ENCODE results near the gene CYLD. TPM values are rescaled to one million over a fixed set of nuclear protein-coding genes. Genes with fewer than 3 reads are reported as not detected.

CYLD gene
- total RNA-seq, 4 donors from 2014 or later, result 17.6 to 65.8 (median 45.1) TPM

DNA sequence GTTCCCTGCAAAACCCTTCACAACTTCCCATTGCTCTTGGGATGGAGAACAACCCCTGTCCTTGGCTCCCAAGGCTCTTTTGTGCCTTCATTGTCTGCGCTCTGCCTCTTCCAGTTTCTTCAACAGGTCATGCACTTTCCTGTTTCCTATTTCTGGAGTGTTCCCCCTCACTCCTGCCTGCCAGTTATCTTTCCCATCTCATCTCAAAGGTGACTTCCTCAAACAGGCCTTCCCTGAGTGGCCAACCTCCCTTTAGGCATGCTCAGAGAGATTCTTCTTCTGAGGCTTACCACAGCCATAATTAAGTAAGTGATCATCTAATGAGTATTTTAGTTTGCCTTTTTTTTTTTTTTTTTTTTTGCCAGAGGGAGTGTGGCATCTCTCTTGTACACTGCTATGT, 2.9 kb upstream of the CYLD start:
- intact Hi-C loops (cut with DNase I; ENCODE audit: low total_unique reads), result no loop called here
- Histone ChIP-seq H3K36me3 (no peaks in the 10 kb centered on the region), H3K4me3 (no peak overlapping the region), H3K9me3 (no peaks in the 10 kb centered on the region), H3K4me1 (peaks cover 0 to 6% of the 10 kb centered on the region in 2 donors), H3K27me3 (no peaks in the 10 kb centered on the region), H3K27ac (no peak overlapping the region)
- TF ChIP-seq, protein P1, sequence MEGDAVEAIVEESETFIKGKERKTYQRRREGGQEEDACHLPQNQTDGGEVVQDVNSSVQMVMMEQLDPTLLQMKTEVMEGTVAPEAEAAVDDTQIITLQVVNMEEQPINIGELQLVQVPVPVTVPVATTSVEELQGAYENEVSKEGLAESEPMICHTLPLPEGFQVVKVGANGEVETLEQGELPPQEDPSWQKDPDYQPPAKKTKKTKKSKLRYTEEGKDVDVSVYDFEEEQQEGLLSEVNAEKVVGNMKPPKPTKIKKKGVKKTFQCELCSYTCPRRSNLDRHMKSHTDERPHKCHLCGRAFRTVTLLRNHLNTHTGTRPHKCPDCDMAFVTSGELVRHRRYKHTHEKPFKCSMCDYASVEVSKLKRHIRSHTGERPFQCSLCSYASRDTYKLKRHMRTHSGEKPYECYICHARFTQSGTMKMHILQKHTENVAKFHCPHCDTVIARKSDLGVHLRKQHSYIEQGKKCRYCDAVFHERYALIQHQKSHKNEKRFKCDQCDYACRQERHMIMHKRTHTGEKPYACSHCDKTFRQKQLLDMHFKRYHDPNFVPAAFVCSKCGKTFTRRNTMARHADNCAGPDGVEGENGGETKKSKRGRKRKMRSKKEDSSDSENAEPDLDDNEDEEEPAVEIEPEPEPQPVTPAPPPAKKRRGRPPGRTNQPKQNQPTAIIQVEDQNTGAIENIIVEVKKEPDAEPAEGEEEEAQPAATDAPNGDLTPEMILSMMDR (IDR thresholded peaks at IDR 0.05), result no peak
- TF ChIP-seq POLR2A (IDR thresholded peaks at IDR 0.05), result no peak
- DNase-seq, result no peak

DNA sequence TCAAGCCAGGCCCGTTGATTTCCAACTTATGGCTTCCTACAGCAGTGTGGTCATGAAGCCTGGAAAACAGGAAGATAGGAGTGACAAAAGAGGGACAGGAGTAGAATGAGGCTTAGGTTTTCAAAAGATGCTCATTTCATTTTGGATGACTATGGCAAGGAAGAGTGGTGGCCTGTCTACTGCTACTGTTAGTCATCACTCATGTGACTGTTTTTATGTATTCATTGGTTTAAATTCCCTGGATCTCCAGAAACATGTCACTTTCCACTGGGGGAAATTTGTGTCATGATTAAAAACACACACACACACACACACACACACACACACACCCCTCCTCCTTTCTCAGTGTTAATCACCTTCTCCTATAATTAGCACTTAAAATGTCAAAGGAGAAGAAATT, 1.1 kb upstream of the CYLD start:
- DNase-seq, result no peak
- TF ChIP-seq, protein P1 (IDR thresholded peaks at IDR 0.05), result no peak
- TF ChIP-seq POLR2A (IDR thresholded peaks at IDR 0.05), result no peak
- no peak overlapping the region for H3K27ac ChIP-seq
- intact Hi-C loops (cut with DNase I; ENCODE audit: low total_unique reads), result no loop called here
- H3K27me3 ChIP-seq, result no peaks in the 10 kb centered on the region
- H3K9me3 ChIP-seq, result no peaks in the 10 kb centered on the region
- no peaks in the 10 kb centered on the region for H3K36me3 ChIP-seq
- no peak overlapping the region for H3K4me3 ChIP-seq
- peaks cover 0 to 6% of the 10 kb centered on the region in 2 donors for H3K4me1 ChIP-seq

DNA sequence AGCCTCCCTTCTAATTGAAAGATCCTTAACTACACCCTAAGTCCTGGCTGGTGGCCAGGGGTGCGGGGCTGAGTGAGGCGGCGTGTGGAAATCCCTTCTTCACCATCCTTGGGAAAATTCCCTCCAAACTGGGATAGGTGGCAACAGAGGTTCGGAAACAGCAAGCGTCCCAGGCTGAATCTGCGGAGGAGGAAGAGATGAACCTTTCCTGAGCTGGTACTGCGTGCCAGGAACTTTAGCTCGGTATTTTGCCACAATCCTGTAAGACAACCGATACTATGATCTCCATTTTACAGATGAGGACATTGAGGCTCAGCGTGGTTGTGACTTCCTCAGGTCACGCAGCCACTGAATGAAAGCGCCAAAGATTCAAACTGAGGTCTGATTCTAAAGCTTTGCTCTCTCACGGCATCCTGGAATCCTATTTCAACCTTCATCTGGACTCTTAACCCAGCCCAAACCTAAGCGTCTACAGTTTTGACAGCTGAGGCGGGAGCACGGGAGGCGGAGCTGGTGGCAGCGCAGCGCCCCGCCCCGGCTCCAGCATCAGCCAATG, 583 bp upstream of the CYLD start:
- peak; percentile 35 to 41 for DNase-seq
- peak overlapping the region; percentile 72 to 74 for H3K27ac ChIP-seq
- peaks cover 0 to 6% of the 10 kb centered on the region in 2 donors for H3K4me1 ChIP-seq

DNA sequence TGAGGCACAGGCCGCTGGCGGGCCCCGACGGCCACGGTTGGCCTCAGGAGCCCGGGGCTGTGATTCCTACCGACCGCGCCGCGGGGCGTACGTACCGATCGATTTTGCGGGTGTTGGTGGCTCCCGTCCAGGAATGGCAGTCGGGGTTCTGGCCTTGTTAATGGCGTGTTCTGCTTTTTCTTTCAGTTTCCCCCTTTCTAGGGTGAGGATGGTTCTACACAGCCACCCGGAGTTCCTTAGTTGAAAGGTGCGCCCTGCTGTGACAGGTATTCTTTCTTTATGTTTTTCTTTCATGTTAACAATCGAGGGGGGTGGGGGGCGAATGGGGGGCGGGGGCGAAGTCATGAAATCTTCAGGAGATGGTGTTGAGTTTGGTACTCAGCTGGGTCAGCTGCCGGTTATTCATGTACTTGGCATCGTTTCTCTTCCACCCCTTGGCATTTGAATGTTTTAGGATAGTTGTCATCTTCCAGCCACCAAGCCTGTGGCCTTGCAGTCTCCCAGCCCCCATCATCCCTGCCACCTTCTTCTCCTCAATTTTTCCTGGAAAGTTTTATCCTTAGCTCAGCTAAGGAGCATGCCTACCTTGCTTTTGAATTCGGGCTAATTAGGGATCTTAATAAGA, 802 bp downstream of the CYLD start:
- H3K27ac ChIP-seq, result peak overlapping the region; percentile 85 to 92
- peak in 1 of 2 donors; percentile 27 for DNase-seq
- no peaks in the 10 kb centered on the region for H3K9me3 ChIP-seq
- H3K4me1 ChIP-seq, result peaks cover 0 to 6% of the 10 kb centered on the region in 2 donors
- intact Hi-C loops (cut with DNase I; ENCODE audit: low total_unique reads), result no loop called here
- H3K27me3 ChIP-seq, result no peaks in the 10 kb centered on the region
- TF ChIP-seq, protein P1 (IDR thresholded peaks at IDR 0.05), result no peak
- no peak for TF ChIP-seq POLR2A (IDR thresholded peaks at IDR 0.05)
- H3K4me3 ChIP-seq, result peak overlapping the region; percentile 97 to 100
- H3K36me3 ChIP-seq, result no peaks in the 10 kb centered on the region

More for the DNA sequence above, 583 bp upstream of the CYLD start:
- peak overlapping the region; percentile 32 to 37 for H3K4me3 ChIP-seq
- H3K27me3 ChIP-seq, result no peaks in the 10 kb centered on the region
- intact Hi-C loops (cut with DNase I; ENCODE audit: low total_unique reads), result no loop called here
- H3K36me3 ChIP-seq, result no peaks in the 10 kb centered on the region
- H3K9me3 ChIP-seq, result no peaks in the 10 kb centered on the region
- no peak for TF ChIP-seq POLR2A (IDR thresholded peaks at IDR 0.05)
- TF ChIP-seq, protein P1 (IDR thresholded peaks at IDR 0.05), result no peak

DNA sequence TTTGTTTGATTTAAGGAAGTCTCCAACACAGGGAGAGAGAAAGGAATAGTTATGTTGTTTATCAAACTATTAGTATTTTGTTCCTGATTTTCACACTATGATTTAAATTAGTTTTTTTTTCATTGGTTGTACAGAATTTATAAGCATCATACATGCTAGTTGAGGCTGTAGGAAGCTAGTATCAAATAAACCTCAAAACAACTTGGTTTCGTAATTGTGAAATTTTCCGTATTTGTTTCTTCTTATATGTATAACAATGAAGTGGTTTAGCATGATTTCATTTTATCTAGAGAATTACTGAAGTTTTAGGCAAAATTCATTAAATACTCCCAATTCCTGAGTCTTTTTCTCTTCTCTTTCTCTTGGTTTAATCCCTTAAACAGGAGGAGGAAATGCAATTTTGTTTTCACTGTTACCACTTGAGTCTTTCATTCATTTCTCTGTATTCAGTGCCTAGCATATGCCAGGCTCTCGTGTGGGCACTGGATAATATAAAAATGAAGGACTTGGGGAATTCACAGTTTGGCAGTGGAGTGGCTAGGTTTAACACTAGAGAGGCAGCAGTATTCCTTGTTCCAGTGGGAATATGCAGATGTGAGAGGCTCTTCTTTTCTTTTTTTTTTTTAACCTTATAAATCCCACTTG, 1.8 kb downstream of the CYLD start:
- intact Hi-C loops (cut with DNase I; ENCODE audit: low total_unique reads), result no loop called here
- DNase-seq, result no peak
- Histone ChIP-seq H3K4me3 (no peak overlapping the region), H3K27me3 (no peaks in the 10 kb centered on the region), H3K4me1 (peaks cover 0 to 6% of the 10 kb centered on the region in 2 donors), H3K27ac (peak overlapping the region in 1 of 2 donors; percentile 92), H3K36me3 (no peaks in the 10 kb centered on the region), H3K9me3 (no peaks in the 10 kb centered on the region)
- TF ChIP-seq, protein P1 (IDR thresholded peaks at IDR 0.05), result no peak
- no peak for TF ChIP-seq POLR2A (IDR thresholded peaks at IDR 0.05)
